ENCODE results near the gene SEC62. TPM values are rescaled to one million over a fixed set of nuclear protein-coding genes. Genes with fewer than 3 reads are reported as not detected.

The SEC62 gene
- total and polyA plus RNA-seq, 2 donors from 2014 or later, result 131 to 139 TPM

- Histone ChIP-seq H3K36me3 (ENCODE audit: control insufficient read depth in 2 of 3, insufficient read depth in 3 of 3, low read length in 3 of 3) (no peaks in the 10 kb centered on the region), H3K9me3 (ENCODE audit: control insufficient read depth in 2 of 3, insufficient read depth in 1 of 3, low read length in 3 of 3) (no peaks in the 10 kb centered on the region), H3K27me3 (ENCODE audit: control insufficient read depth, insufficient read depth, low read length) (no peaks in the 10 kb centered on the region), H3K4me1 (ENCODE audit: control insufficient read depth in 2 of 3, insufficient read depth in 2 of 3, low read depth in 1 of 3, low read length in 3 of 3) (no peaks in the 10 kb centered on the region), H3K4me3 (ENCODE audit: low read length in 3 of 3) (no peak overlapping the region), H3K9ac (ENCODE audit: low read length in 3 of 3) (no peak overlapping the region), H3K27ac (ENCODE audit: low read depth in 2 of 2, low read length in 2 of 2) (no peak overlapping the region)
- DNase-seq, result no peak
- no peak for TF ChIP-seq CTCF (IDR thresholded peaks at IDR 0.05; ENCODE audit: borderline replicate concordance, extremely low read depth, insufficient read depth)
- intact Hi-C loops (cut with DNase I), result no loop called here
- no peak for FAIRE-seq
Observed at GRCh38 chr3:169929830-169930519, 36.6 kb upstream of the SEC62 start.

- H3K27me3 ChIP-seq (ENCODE audit: control insufficient read depth, insufficient read depth, low read length), result no peaks in the 10 kb centered on the region
- FAIRE-seq (no peak), DNase-seq (no peak)
- H3K9me3 ChIP-seq (ENCODE audit: control insufficient read depth in 2 of 3, insufficient read depth in 1 of 3, low read length in 3 of 3), result no peaks in the 10 kb centered on the region
- H3K9ac ChIP-seq (ENCODE audit: low read length in 3 of 3), result no peak overlapping the region
- intact Hi-C loops (cut with DNase I), result no loop called here
- no peak overlapping the region for H3K4me3 ChIP-seq (ENCODE audit: low read length in 3 of 3)
- H3K27ac ChIP-seq (ENCODE audit: low read depth in 2 of 2, low read length in 2 of 2), result no peak overlapping the region
- H3K4me1 ChIP-seq (ENCODE audit: control insufficient read depth in 2 of 3, insufficient read depth in 2 of 3, low read depth in 1 of 3, low read length in 3 of 3), result no peaks in the 10 kb centered on the region
- no peaks in the 10 kb centered on the region for H3K36me3 ChIP-seq (ENCODE audit: control insufficient read depth in 2 of 3, insufficient read depth in 3 of 3, low read length in 3 of 3)
- no peak for TF ChIP-seq CTCF (IDR thresholded peaks at IDR 0.05; ENCODE audit: borderline replicate concordance, extremely low read depth, insufficient read depth)
Observed at GRCh38 chr3:169930843-169931242, 35.8 kb upstream of the SEC62 start.

- Histone ChIP-seq H3K27ac (ENCODE audit: low read depth in 2 of 2, low read length in 2 of 2) (no peak overlapping the region), H3K4me3 (ENCODE audit: low read length in 3 of 3) (no peak overlapping the region), H3K9ac (ENCODE audit: low read length in 3 of 3) (no peak overlapping the region), H3K4me1 (ENCODE audit: control insufficient read depth in 2 of 3, insufficient read depth in 2 of 3, low read depth in 1 of 3, low read length in 3 of 3) (no peaks in the 10 kb centered on the region), H3K36me3 (ENCODE audit: control insufficient read depth in 2 of 3, insufficient read depth in 3 of 3, low read length in 3 of 3) (no peaks in the 10 kb centered on the region), H3K27me3 (ENCODE audit: control insufficient read depth, insufficient read depth, low read length) (no peaks in the 10 kb centered on the region), H3K9me3 (ENCODE audit: control insufficient read depth in 2 of 3, insufficient read depth in 1 of 3, low read length in 3 of 3) (no peaks in the 10 kb centered on the region)
- intact Hi-C loops (cut with DNase I), result no loop called here
- DNase-seq (no peak), FAIRE-seq (no peak)
- no peak for TF ChIP-seq CTCF (IDR thresholded peaks at IDR 0.05; ENCODE audit: borderline replicate concordance, extremely low read depth, insufficient read depth)
Observed at GRCh38 chr3:169931747-169932520, 34.7 kb upstream of the SEC62 start.

All from kidney (tissue), 14 donors.